LHCN-M2 (cell line): ENCODE measurements around the gene RNF183. TPM values are rescaled to one million over a fixed set of nuclear protein-coding genes. Genes with fewer than 3 reads are reported as not detected.
A peak's percentile ranks its signal among the peaks of the same experiment; 100 is the strongest.

Experiments
- DNase-seq: peaks from one replicate; pipeline ENCODE4 v3.0.0-alpha.2; 2012; ENCODE audit warnings: low read depth
- polyA plus RNA-seq: library from polyadenylated mRNA; unstranded; fragments of >200 nt; gene quantifications from one replicate; pipeline ENCODE4 v1.2.1, GENCODE V29; 2012; ENCODE audit warnings: missing spikeins
- total RNA-seq: library from RNA; depleted of rRNA; stranded (reverse); fragments of >200 nt; gene quantifications from 2 replicates; pipeline ENCODE4 v1.2.3, GENCODE V29; 2014; rRNA removed

The RNF183 gene
- total RNA-seq = not detected in 2 replicates
- not detected for polyA plus RNA-seq

GRCh38 chr9:113302792-113303418, at the start of gene RNF183:
Gene RNF183, minus strand, starts transcription at chr9:113303376. Its CDS starts 5,192 bp downstream, at chr9:113298184.
- no peak for DNase-seq

- no peak for DNase-seq
Measured at GRCh38 chr9:113352411-113352810, 49.2 kb upstream of the RNF183 start.

- DNase-seq = no peak
Measured at GRCh38 chr9:113352006-113352405, 48.8 kb upstream of the RNF183 start.

GRCh38 chr9:113350937-113351336, 47.8 kb upstream of the RNF183 start:
- DNase-seq = no peak

- DNase-seq = no peak
Measured at GRCh38 chr9:113350107-113350661, 47.0 kb upstream of the RNF183 start.

- no peak for DNase-seq
Measured at GRCh38 chr9:113349445-113350094, 46.4 kb upstream of the RNF183 start, which contains the start of gene BSPRY. Gene BSPRY, plus strand, starts transcription at chr9:113349541. Its CDS starts 39 bp downstream, at chr9:113349580.

- DNase-seq = no peak
Measured at GRCh38 chr9:113349066-113349444, 45.9 kb upstream of the RNF183 start.

GRCh38 chr9:113348437-113348836, 45.3 kb upstream of the RNF183 start:
- DNase-seq = no peak

- no peak for DNase-seq
Measured at GRCh38 chr9:113345671-113346070, 42.5 kb upstream of the RNF183 start.

GRCh38 chr9:113345190-113345589, 42.0 kb upstream of the RNF183 start:
- no peak for DNase-seq

GRCh38 chr9:113343732-113344231, 40.6 kb upstream of the RNF183 start:
- peak; percentile 54 for DNase-seq

GRCh38 chr9:113341712-113342410, 38.7 kb upstream of the RNF183 start:
- DNase-seq = no peak

- DNase-seq = peak; percentile 79
Measured at GRCh38 chr9:113340011-113340699, 37.0 kb upstream of the RNF183 start, which contains the start of gene WDR31. Gene WDR31, minus strand, starts transcription at chr9:113340275. Its CDS starts 8,253 bp downstream, at chr9:113332022.

GRCh38 chr9:113337714-113338113, 34.5 kb upstream of the RNF183 start:
- no peak for DNase-seq

- DNase-seq = no peak
Measured at GRCh38 chr9:113331780-113332179, 28.6 kb upstream of the RNF183 start.

GRCh38 chr9:113328045-113328782, 25.0 kb upstream of the RNF183 start:
- no peak for DNase-seq

- no peak for DNase-seq
Measured at GRCh38 chr9:113326230-113326629, 23.1 kb upstream of the RNF183 start.

GRCh38 chr9:113322671-113323070, 19.5 kb upstream of the RNF183 start:
- no peak for DNase-seq

GRCh38 chr9:113320051-113320450, 16.9 kb upstream of the RNF183 start:
- DNase-seq = no peak

GRCh38 chr9:113319054-113319453, 15.9 kb upstream of the RNF183 start:
- no peak for DNase-seq

- DNase-seq = peak; percentile 9
Measured at GRCh38 chr9:113317777-113318176, 14.6 kb upstream of the RNF183 start.
